EH (cell line): Measurements from ENCODE around the gene RABGAP1L.
"Not testable (repeated sequence)": the region's sequence is repeated elsewhere in the genome, so short reads cannot be mapped to it uniquely, and the experiment has no call there.

Source experiments
- DNase-seq: peaks from one replicate; pipeline ENCODE4 v3.0.0-alpha.2; 2015; ENCODE audit warnings: low read depth

RABGAP1L gene

GRCh38 chr1:174711848-174712247 lies 552.5 kb downstream of the RABGAP1L start:
- not testable (repeated sequence) for DNase-seq

GRCh38 chr1:174712541-174712940 lies 553.2 kb downstream of the RABGAP1L start:
- DNase-seq: no peak

GRCh38 chr1:174713796-174714195 lies 554.5 kb downstream of the RABGAP1L start:
- no peak for DNase-seq

- DNase-seq: no peak
These were observed 559.9 kb downstream of the RABGAP1L start for GRCh38 chr1:174719194-174719593.

GRCh38 chr1:174720618-174721017 lies 561.3 kb downstream of the RABGAP1L start:
- no peak for DNase-seq

GRCh38 chr1:174721246-174721645 lies 561.9 kb downstream of the RABGAP1L start:
- no peak for DNase-seq

- DNase-seq: no peak
These were observed 564.5 kb downstream of the RABGAP1L start for GRCh38 chr1:174723816-174724215.

GRCh38 chr1:174724219-174724618 lies 564.9 kb downstream of the RABGAP1L start:
- DNase-seq: no peak

- DNase-seq: peak; percentile 41
These were observed 567.0 kb downstream of the RABGAP1L start for GRCh38 chr1:174726167-174726879.

- no peak for DNase-seq
These were observed 567.7 kb downstream of the RABGAP1L start for GRCh38 chr1:174726880-174727585.

- DNase-seq: no peak
These were observed 575.0 kb downstream of the RABGAP1L start for GRCh38 chr1:174734270-174734669.

- DNase-seq: no peak
These were observed 577.5 kb downstream of the RABGAP1L start for GRCh38 chr1:174736831-174737230.

- peak; percentile 48 for DNase-seq
These were observed 581.1 kb downstream of the RABGAP1L start for GRCh38 chr1:174740249-174740968.

GRCh38 chr1:174742805-174743653 lies 583.7 kb downstream of the RABGAP1L start:
- DNase-seq: peak; percentile 47

- DNase-seq: peak; percentile 59
These were observed 584.6 kb downstream of the RABGAP1L start for GRCh38 chr1:174743654-174744561.

GRCh38 chr1:174744886-174745285 lies 585.6 kb downstream of the RABGAP1L start:
- no peak for DNase-seq

GRCh38 chr1:174746024-174746808 lies 586.9 kb downstream of the RABGAP1L start:
- no peak for DNase-seq

GRCh38 chr1:174747613-174748012 lies 588.3 kb downstream of the RABGAP1L start:
- no peak for DNase-seq

GRCh38 chr1:174748586-174748985 lies 589.3 kb downstream of the RABGAP1L start:
- DNase-seq: no peak

- DNase-seq: no peak
These were observed 593.8 kb downstream of the RABGAP1L start for GRCh38 chr1:174753131-174753530.
